ENCODE measurements around the gene TMEM63B.

- TF ChIP-seq MAX (IDR thresholded peaks at IDR 0.05) (no peak), TAF1 (IDR thresholded peaks at IDR 0.05; ENCODE audit: low read depth) (no peak), EP300 (IDR thresholded peaks at IDR 0.05; ENCODE audit: borderline replicate concordance) (no peak), CREB1 (IDR thresholded peaks at IDR 0.05; ENCODE audit: low read depth) (no peak), EGR1 (IDR thresholded peaks at IDR 0.05) (no peak), TEAD4 (IDR thresholded peaks at IDR 0.05) (no peak), TCF12 (IDR thresholded peaks at IDR 0.05; ENCODE audit: low read depth) (no peak), YY1 (IDR thresholded peaks at IDR 0.05; ENCODE audit: low read depth) (no peak)
- TF ChIP-seq, protein P1, sequence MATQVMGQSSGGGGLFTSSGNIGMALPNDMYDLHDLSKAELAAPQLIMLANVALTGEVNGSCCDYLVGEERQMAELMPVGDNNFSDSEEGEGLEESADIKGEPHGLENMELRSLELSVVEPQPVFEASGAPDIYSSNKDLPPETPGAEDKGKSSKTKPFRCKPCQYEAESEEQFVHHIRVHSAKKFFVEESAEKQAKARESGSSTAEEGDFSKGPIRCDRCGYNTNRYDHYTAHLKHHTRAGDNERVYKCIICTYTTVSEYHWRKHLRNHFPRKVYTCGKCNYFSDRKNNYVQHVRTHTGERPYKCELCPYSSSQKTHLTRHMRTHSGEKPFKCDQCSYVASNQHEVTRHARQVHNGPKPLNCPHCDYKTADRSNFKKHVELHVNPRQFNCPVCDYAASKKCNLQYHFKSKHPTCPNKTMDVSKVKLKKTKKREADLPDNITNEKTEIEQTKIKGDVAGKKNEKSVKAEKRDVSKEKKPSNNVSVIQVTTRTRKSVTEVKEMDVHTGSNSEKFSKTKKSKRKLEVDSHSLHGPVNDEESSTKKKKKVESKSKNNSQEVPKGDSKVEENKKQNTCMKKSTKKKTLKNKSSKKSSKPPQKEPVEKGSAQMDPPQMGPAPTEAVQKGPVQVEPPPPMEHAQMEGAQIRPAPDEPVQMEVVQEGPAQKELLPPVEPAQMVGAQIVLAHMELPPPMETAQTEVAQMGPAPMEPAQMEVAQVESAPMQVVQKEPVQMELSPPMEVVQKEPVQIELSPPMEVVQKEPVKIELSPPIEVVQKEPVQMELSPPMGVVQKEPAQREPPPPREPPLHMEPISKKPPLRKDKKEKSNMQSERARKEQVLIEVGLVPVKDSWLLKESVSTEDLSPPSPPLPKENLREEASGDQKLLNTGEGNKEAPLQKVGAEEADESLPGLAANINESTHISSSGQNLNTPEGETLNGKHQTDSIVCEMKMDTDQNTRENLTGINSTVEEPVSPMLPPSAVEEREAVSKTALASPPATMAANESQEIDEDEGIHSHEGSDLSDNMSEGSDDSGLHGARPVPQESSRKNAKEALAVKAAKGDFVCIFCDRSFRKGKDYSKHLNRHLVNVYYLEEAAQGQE (IDR thresholded peaks at IDR 0.05; ENCODE audit: low read depth), result no peak
These were observed 32.7 kb upstream of the TMEM63B start for GRCh38 chr6:44094403-44095242.
